HepG2 (cell line): ENCODE data around the gene ENO1. TPM values are rescaled to one million over a fixed set of nuclear protein-coding genes. Genes with fewer than 3 reads are reported as not detected.

ENCODE experiments used
- DRAP1 ChIP-seq: IDR thresholded peaks from 2 replicates; pipeline ENCODE4 v1.6.1; 2016; ENCODE audit warnings: missing genetic modification reagents, missing compliant biosample characterization
- FOXO4 ChIP-seq: sonication (generic); formaldehyde crosslinking; conservative IDR thresholded peaks from 2 replicates; pipeline ENCODE4 v1.8.1; 2023; ENCODE audit warnings: missing genetic modification reagents
- FUBP1 ChIP-seq: sonication (generic); formaldehyde crosslinking; IDR thresholded peaks from 2 replicates; pipeline ENCODE4 v1.5.1; 2020; ENCODE audit warnings: missing genetic modification reagents, mild to moderate bottlenecking, borderline replicate concordance
- HDAC6 ChIP-seq: fragments of 200-600 bp; sonication (generic); IDR thresholded peaks from 2 replicates; pipeline ENCODE4 v1.7.0; 2017; ENCODE audit warnings: mild to moderate bottlenecking, antibody characterized with exemption, low read length, low read depth
- HMG20B ChIP-seq: conservative IDR thresholded peaks from 2 replicates; pipeline ENCODE4 v1.6.1; 2016; ENCODE audit warnings: missing genetic modification reagents, missing compliant biosample characterization
- HMGA1 ChIP-seq: sonication (generic); formaldehyde crosslinking; conservative IDR thresholded peaks from 2 replicates; pipeline ENCODE4 v1.4.0; 2020; ENCODE audit warnings: missing genetic modification reagents
- KLF12 ChIP-seq: sonication (generic); formaldehyde crosslinking; IDR thresholded peaks from 2 replicates; pipeline ENCODE4 v1.4.0; 2020; ENCODE audit warnings: missing genetic modification reagents, borderline replicate concordance
- MAX ChIP-seq: IDR thresholded peaks from 2 replicates; pipeline ENCODE4 v1.6.1; 2012; ENCODE audit warnings: inconsistent platforms
- MIER3 ChIP-seq: IDR thresholded peaks from 2 replicates; pipeline ENCODE4 v1.6.1; 2016; ENCODE audit warnings: missing compliant biosample characterization, borderline replicate concordance
- RARA ChIP-seq: IDR thresholded peaks from 2 replicates; pipeline ENCODE4 v1.6.1; 2016; ENCODE audit warnings: missing genetic modification reagents, missing compliant biosample characterization
- SCMH1 ChIP-seq: sonication (generic); formaldehyde crosslinking; IDR thresholded peaks from 2 replicates; pipeline ENCODE4 v1.9.0; 2021; ENCODE audit warnings: missing genetic modification reagents, mild to moderate bottlenecking, borderline replicate concordance
- SP5 ChIP-seq: IDR thresholded peaks from 2 replicates; pipeline ENCODE4 v1.6.1; 2016; ENCODE audit warnings: low read depth, borderline replicate concordance
- ZFP82 ChIP-seq: sonication (generic); formaldehyde crosslinking; IDR thresholded peaks from 2 replicates; pipeline ENCODE4 v1.5.1; 2020; ENCODE audit warnings: mild to moderate bottlenecking, missing genetic modification reagents, borderline replicate concordance
- ZGPAT ChIP-seq: IDR thresholded peaks from 2 replicates; pipeline ENCODE4 v1.6.1; 2016; ENCODE audit warnings: mild to moderate bottlenecking
- ZMYM2 ChIP-seq: sonication (generic); formaldehyde crosslinking; IDR thresholded peaks from 2 replicates; pipeline ENCODE4 v1.8.0; 2022; ENCODE audit warnings: mild to moderate bottlenecking, missing genetic modification reagents
- ZNF207 ChIP-seq: fragments of 450-650 bp; IDR thresholded peaks from 2 replicates; pipeline ENCODE4 v1.6.1; 2016; ENCODE audit warnings: antibody characterized with exemption, borderline replicate concordance
- ZNF646 ChIP-seq: sonication (generic); formaldehyde crosslinking; IDR thresholded peaks from 2 replicates; pipeline ENCODE4 v1.9.0; 2021; ENCODE audit warnings: mild to moderate bottlenecking, missing genetic modification reagents
- polyA plus RNA-seq, 8 experiments: library from polyadenylated mRNA; depleted of rRNA in 3 of 8; stranded (reverse) in 7 of 8; unstranded in 1 of 8; fragments of >200 nt; fragmentation: Illumina TruSeq in 4 of 8; extraction: Trizol in 4 of 8; gene quantifications; 2 replicates each; pipeline versions ENCODE4 v1.2.1 to v1.2.3, GENCODE V29; 2011 to 2016; ENCODE audit warnings: low read depth in 4 of 8, missing spikeins in 1 of 8, mixed read lengths in 1 of 8; ENCODE audit not compliant: insufficient read depth in 1 of 8
- total RNA-seq, 5 experiments: library from RNA; depleted of rRNA; stranded (reverse); fragments of >200 nt; fragmentation: Illumina TruSeq; extraction: Trizol; gene quantifications; 2 replicates each; pipeline ENCODE4 v1.2.3, GENCODE V29; 2016; ENCODE audit warnings: low read depth in 1 of 5

Gene ENO1
- total and polyA plus RNA-seq, 2 of the 13 experiments (the other 11 are each of a cell fraction or from before 2014, with no cell fraction given) = 1,559 to 3,103 TPM

- peak; percentile 56; the same call in 1 of the 2 replicates for TF ChIP-seq HMG20B
- peak; percentile 85 for TF ChIP-seq ZGPAT
- TF ChIP-seq RARA (CRISPR knock-in tag) = peak; percentile 74
- no peak for TF ChIP-seq ZNF207
- 0 out of 2 replicates have a peak, but pooled peaks have one; percentile 96 for TF ChIP-seq FOXO4 (CRISPR knock-in tag)
- peak; percentile 99 for TF ChIP-seq MAX
- no peak for TF ChIP-seq FUBP1 (CRISPR knock-in tag)
- no peak for TF ChIP-seq ZNF646 (CRISPR knock-in tag)
- no peak for TF ChIP-seq HDAC6
- no peak; the same call in 1 of the 2 replicates for TF ChIP-seq MIER3 (CRISPR knock-in tag)
- TF ChIP-seq ZMYM2 (CRISPR knock-in tag) = no peak
- no peak for TF ChIP-seq SCMH1 (CRISPR knock-in tag)
- peak; percentile 100 for TF ChIP-seq DRAP1 (CRISPR knock-in tag)
- no peak; the same call in 1 of the 2 replicates for TF ChIP-seq ZFP82 (CRISPR knock-in tag)
- TF ChIP-seq SP5 (CRISPR knock-in tag) = peak; percentile 91
- peak; percentile 93 for TF ChIP-seq KLF12 (CRISPR knock-in tag)
- TF ChIP-seq HMGA1 = no peak
These were observed 395 bp upstream of the ENO1 start (continued) for GRCh38 chr1:8878698-8879463.
